NCI-H1417 treated with DMSO at 0.1 percent for 48 hours (cell line): ENCODE measurements around the gene IL1RAPL2.

Source experiments
- DNase-seq: peaks from one replicate; lab custom pipeline; 2025; lab: John Stamatoyannopoulos, UW

IL1RAPL2 gene

GRCh38 chrX:105464618-105465017 is 898.6 kb downstream of the IL1RAPL2 start:
- DNase-seq, result no peak

- DNase-seq, result no peak
These were observed 902.7 kb downstream of the IL1RAPL2 start for GRCh38 chrX:105468741-105469140.

GRCh38 chrX:105471597-105471996 is 905.6 kb downstream of the IL1RAPL2 start:
- no peak for DNase-seq

- DNase-seq, result no peak
These were observed 909.8 kb downstream of the IL1RAPL2 start for GRCh38 chrX:105475801-105476200.

GRCh38 chrX:105477351-105477750 is 911.4 kb downstream of the IL1RAPL2 start:
- DNase-seq, result no peak

- DNase-seq, result no peak
These were observed 914.8 kb downstream of the IL1RAPL2 start for GRCh38 chrX:105480646-105481310.

GRCh38 chrX:105483011-105483410 is 917.0 kb downstream of the IL1RAPL2 start:
- DNase-seq, result no peak

GRCh38 chrX:105488716-105489115 is 922.7 kb downstream of the IL1RAPL2 start:
- DNase-seq, result no peak

GRCh38 chrX:105495376-105495775 is 929.4 kb downstream of the IL1RAPL2 start:
- DNase-seq, result no peak

- no peak for DNase-seq
These were observed 936.3 kb downstream of the IL1RAPL2 start for GRCh38 chrX:105502336-105502735.

- DNase-seq, result no peak
These were observed 949.6 kb downstream of the IL1RAPL2 start for GRCh38 chrX:105515561-105515960.

- DNase-seq, result no peak
These were observed 960.4 kb downstream of the IL1RAPL2 start for GRCh38 chrX:105526431-105526830.

GRCh38 chrX:105527759-105528158 is 961.8 kb downstream of the IL1RAPL2 start:
- DNase-seq, result no peak

- no peak for DNase-seq
These were observed 968.0 kb downstream of the IL1RAPL2 start for GRCh38 chrX:105533951-105534350.

GRCh38 chrX:105543283-105543682 is 977.3 kb downstream of the IL1RAPL2 start:
- DNase-seq, result no peak

- no peak for DNase-seq
These were observed 984.2 kb downstream of the IL1RAPL2 start for GRCh38 chrX:105550043-105550663.

GRCh38 chrX:105552395-105552794 is 986.4 kb downstream of the IL1RAPL2 start:
- DNase-seq, result no peak

GRCh38 chrX:105553118-105553517 is 987.1 kb downstream of the IL1RAPL2 start:
- DNase-seq, result no peak

- no peak for DNase-seq
These were observed 998.5 kb downstream of the IL1RAPL2 start for GRCh38 chrX:105564501-105564900.

GRCh38 chrX:105565856-105566255 is 999.9 kb downstream of the IL1RAPL2 start:
- DNase-seq, result no peak

- DNase-seq, result no peak
These were observed 1001.1 kb downstream of the IL1RAPL2 start for GRCh38 chrX:105567082-105567481.

- no peak for DNase-seq
These were observed 1042.7 kb downstream of the IL1RAPL2 start for GRCh38 chrX:105608745-105609144.

GRCh38 chrX:105609530-105609929 is 1043.5 kb downstream of the IL1RAPL2 start:
- no peak for DNase-seq

GRCh38 chrX:105610411-105610810 is 1044.4 kb downstream of the IL1RAPL2 start:
- DNase-seq, result no peak
